ENCODE results near the gene SH3RF1.

The SH3RF1 gene

GRCh38 chr4:169163947-169164668, 106.6 kb downstream of the SH3RF1 start:
- H3K27me3 ChIP-seq (ENCODE audit: insufficient read depth, low read length, poor library complexity) = no peaks in the 10 kb centered on the region
- no peak for DNase-seq
- H3K27ac ChIP-seq (ENCODE audit: low read length) = no peak overlapping the region
- no peaks in the 10 kb centered on the region for H3K36me3 ChIP-seq (ENCODE audit: insufficient read depth, low read length)
- H3K79me2 ChIP-seq (ENCODE audit: insufficient read depth, low read length) = no peaks in the 10 kb centered on the region
- no peaks in the 10 kb centered on the region for H4K20me1 ChIP-seq (ENCODE audit: insufficient read depth, low read length)
- no peak overlapping the region for H2AFZ ChIP-seq (ENCODE audit: low read depth, low read length)
- H3K4me3 ChIP-seq (ENCODE audit: low read depth in 1 of 2, low read length in 2 of 2) = no peak overlapping the region
- H3K9ac ChIP-seq (ENCODE audit: low read depth, low read length) = no peak overlapping the region
- no peak for TF ChIP-seq EZH2 (IDR thresholded peaks at IDR 0.05; ENCODE audit: borderline replicate concordance, low read depth, low read length, severe bottlenecking)
- TF ChIP-seq, protein P1, sequence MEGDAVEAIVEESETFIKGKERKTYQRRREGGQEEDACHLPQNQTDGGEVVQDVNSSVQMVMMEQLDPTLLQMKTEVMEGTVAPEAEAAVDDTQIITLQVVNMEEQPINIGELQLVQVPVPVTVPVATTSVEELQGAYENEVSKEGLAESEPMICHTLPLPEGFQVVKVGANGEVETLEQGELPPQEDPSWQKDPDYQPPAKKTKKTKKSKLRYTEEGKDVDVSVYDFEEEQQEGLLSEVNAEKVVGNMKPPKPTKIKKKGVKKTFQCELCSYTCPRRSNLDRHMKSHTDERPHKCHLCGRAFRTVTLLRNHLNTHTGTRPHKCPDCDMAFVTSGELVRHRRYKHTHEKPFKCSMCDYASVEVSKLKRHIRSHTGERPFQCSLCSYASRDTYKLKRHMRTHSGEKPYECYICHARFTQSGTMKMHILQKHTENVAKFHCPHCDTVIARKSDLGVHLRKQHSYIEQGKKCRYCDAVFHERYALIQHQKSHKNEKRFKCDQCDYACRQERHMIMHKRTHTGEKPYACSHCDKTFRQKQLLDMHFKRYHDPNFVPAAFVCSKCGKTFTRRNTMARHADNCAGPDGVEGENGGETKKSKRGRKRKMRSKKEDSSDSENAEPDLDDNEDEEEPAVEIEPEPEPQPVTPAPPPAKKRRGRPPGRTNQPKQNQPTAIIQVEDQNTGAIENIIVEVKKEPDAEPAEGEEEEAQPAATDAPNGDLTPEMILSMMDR (IDR thresholded peaks at IDR 0.05; ENCODE audit: borderline replicate concordance, extremely low read depth, low read length, poor library complexity, severe bottlenecking) = no peak
- H3K9me3 ChIP-seq (ENCODE audit: insufficient read depth, low read length, severe bottlenecking) = no peaks in the 10 kb centered on the region
- no peak overlapping the region for H3K4me2 ChIP-seq (ENCODE audit: insufficient read depth, low read length)
- no peaks in the 10 kb centered on the region for H3K4me1 ChIP-seq (ENCODE audit: insufficient read depth, low read length)
- ATAC-seq (ENCODE audit: insufficient read depth, low read depth) = no peak

DNA sequence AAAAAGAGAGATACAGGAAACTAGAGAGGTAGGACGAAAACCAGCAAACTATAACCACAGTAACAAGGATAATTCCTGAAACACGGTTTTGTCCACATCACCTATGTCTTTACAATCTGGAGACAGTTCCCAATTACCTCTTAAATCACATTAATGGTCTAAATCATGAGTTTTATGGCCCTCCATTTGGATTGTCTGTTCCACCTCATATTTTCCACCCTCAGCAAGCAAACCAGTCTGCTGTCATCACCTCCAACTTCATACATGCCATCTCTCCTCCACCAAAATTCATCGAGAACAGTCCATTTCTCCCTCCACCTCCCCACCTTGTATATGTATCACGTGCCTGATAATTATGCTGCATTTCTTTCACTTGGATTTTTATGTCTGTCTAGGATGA, 107.3 kb downstream of the SH3RF1 start:
- no peak for TF ChIP-seq EZH2 (IDR thresholded peaks at IDR 0.05; ENCODE audit: borderline replicate concordance, low read depth, low read length, severe bottlenecking)
- TF ChIP-seq, protein P1 (IDR thresholded peaks at IDR 0.05; ENCODE audit: borderline replicate concordance, extremely low read depth, low read length, poor library complexity, severe bottlenecking) = no peak
- no peaks in the 10 kb centered on the region for H3K79me2 ChIP-seq (ENCODE audit: insufficient read depth, low read length)
- H3K4me3 ChIP-seq (ENCODE audit: low read depth in 1 of 2, low read length in 2 of 2) = no peak overlapping the region
- no peaks in the 10 kb centered on the region for H3K27me3 ChIP-seq (ENCODE audit: insufficient read depth, low read length, poor library complexity)
- H4K20me1 ChIP-seq (ENCODE audit: insufficient read depth, low read length) = no peaks in the 10 kb centered on the region
- no peak overlapping the region for H3K27ac ChIP-seq (ENCODE audit: low read length)
- no peaks in the 10 kb centered on the region for H3K9me3 ChIP-seq (ENCODE audit: insufficient read depth, low read length, severe bottlenecking)
- no peak overlapping the region for H3K9ac ChIP-seq (ENCODE audit: low read depth, low read length)
- ATAC-seq (ENCODE audit: insufficient read depth, low read depth) = no peak
- DNase-seq = no peak
- H2AFZ ChIP-seq (ENCODE audit: low read depth, low read length) = no peak overlapping the region
- no peaks in the 10 kb centered on the region for H3K36me3 ChIP-seq (ENCODE audit: insufficient read depth, low read length)
- no peak overlapping the region for H3K4me2 ChIP-seq (ENCODE audit: insufficient read depth, low read length)
- no peaks in the 10 kb centered on the region for H3K4me1 ChIP-seq (ENCODE audit: insufficient read depth, low read length)

DNA sequence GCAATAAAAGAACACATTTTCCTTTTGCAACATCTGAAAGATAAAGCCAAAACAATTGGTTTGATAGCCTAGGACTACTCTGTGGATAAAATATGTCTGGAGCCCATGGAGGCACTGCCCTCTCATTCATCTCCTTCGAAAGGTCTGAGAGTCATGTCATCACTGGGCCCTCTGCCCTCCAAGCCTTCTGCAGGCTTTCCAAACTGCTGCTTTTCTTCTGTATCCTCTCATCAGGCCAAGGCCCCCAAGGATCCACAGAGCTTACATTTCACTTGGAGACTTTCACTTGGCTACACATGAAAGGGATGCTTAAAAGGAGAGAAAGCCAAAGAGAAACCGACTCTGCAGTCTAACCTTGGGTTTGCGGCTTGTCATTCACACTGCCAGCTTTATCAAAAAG, 109.9 kb downstream of the SH3RF1 start:
- Histone ChIP-seq H3K4me2 (ENCODE audit: insufficient read depth, low read length) (no peak overlapping the region), H3K27me3 (ENCODE audit: insufficient read depth, low read length, poor library complexity) (no peaks in the 10 kb centered on the region), H3K9ac (ENCODE audit: low read depth, low read length) (no peak overlapping the region), H3K27ac (ENCODE audit: low read length) (no peak overlapping the region), H2AFZ (ENCODE audit: low read depth, low read length) (no peak overlapping the region), H3K9me3 (ENCODE audit: insufficient read depth, low read length, severe bottlenecking) (no peaks in the 10 kb centered on the region), H3K79me2 (ENCODE audit: insufficient read depth, low read length) (no peaks in the 10 kb centered on the region), H3K4me1 (ENCODE audit: insufficient read depth, low read length) (no peaks in the 10 kb centered on the region), H3K36me3 (ENCODE audit: insufficient read depth, low read length) (no peaks in the 10 kb centered on the region), H3K4me3 (ENCODE audit: low read depth in 1 of 2, low read length in 2 of 2) (no peak overlapping the region), H4K20me1 (ENCODE audit: insufficient read depth, low read length) (no peaks in the 10 kb centered on the region)
- DNase-seq (no peak), ATAC-seq (ENCODE audit: insufficient read depth, low read depth) (no peak)
- TF ChIP-seq EZH2 (IDR thresholded peaks at IDR 0.05; ENCODE audit: borderline replicate concordance, low read depth, low read length, severe bottlenecking) = no peak
- TF ChIP-seq, protein P1 (IDR thresholded peaks at IDR 0.05; ENCODE audit: borderline replicate concordance, extremely low read depth, low read length, poor library complexity, severe bottlenecking) = no peak

Data from DND-41 (cell line).